Caco-2 (cell line): ENCODE measurements around the gene GSE1. TPM values are rescaled to one million over a fixed set of nuclear protein-coding genes. Genes with fewer than 3 reads are reported as not detected.

ENCODE experiments used
- Bru-seq: library from RNA; stranded (reverse); fragments of 400-500 nt; gene quantifications from one replicate; lab custom pipeline; 2021; lab: Mats Ljungman, UMichigan
- BruChase-seq, 2 experiments: library from RNA; stranded (reverse); fragments of 400-500 nt; gene quantifications; one replicate each; lab custom pipeline; 2021; lab: Mats Ljungman, UMichigan
- BruUV-seq: library from RNA; stranded (reverse); fragments of 400-500 nt; replicated peaks from 2 replicates; lab custom pipeline; 2021; lab: Mats Ljungman, UMichigan
- CTCF ChIA-PET: fragments of 300-600 bp; sonication (Branson Sonifier 250); formaldehyde crosslinking; loops from one replicate; lab custom pipeline; 2022; ENCODE audit warnings: antibody characterized with exemption; lab: Charles Lee
- POLR2A ChIA-PET: fragments of 300-600 bp; sonication (Branson Sonifier 250); formaldehyde crosslinking; loops from one replicate; lab custom pipeline; 2022; ENCODE audit warnings: antibody characterized with exemption; lab: Charles Lee
- DNase-seq, 2 experiments: peaks; one replicate each; pipeline versions ENCODE4 v3.0.0 to v3.0.0-alpha.2; 2020 to 2022
- H3K27me3 ChIP-seq: replicated peaks from 2 replicates; pipeline ENCODE4 v1.6.0; 2011; ENCODE audit warnings: low read length; ENCODE audit not compliant: control insufficient read depth, insufficient read depth
- H3K36me3 ChIP-seq: 2 replicates; pipeline ENCODE4 v1.5.1; 2011; ENCODE audit warnings: low read length; ENCODE audit not compliant: control insufficient read depth, insufficient read depth
- H3K4me1 ChIP-seq: fragments of 250-450 bp; sonication (Bioruptor Pico); 2 replicates; pipeline ENCODE4 v1.5.1; 2020; ENCODE audit warnings: mild to moderate bottlenecking
- H3K4me3 ChIP-seq: 2 replicates; pipeline ENCODE4 v1.5.1; 2011; ENCODE audit warnings: low read depth, mild to moderate bottlenecking, control low read depth, low read length
- H3K9me3 ChIP-seq: fragments of 250-450 bp; sonication (Bioruptor Pico); 2 replicates; pipeline ENCODE4 v1.5.1; 2020; ENCODE audit warnings: mild to moderate bottlenecking, moderate library complexity
- H3K27ac Mint-ChIP-seq: one replicate; pipeline ENCODE4 v1.8.0; 2022; ENCODE audit warnings: mixed read lengths; ENCODE audit not compliant: unreplicated experiment
- H3K27me3 Mint-ChIP-seq: one replicate; pipeline ENCODE4 v1.8.0; 2022; ENCODE audit warnings: mixed read lengths; ENCODE audit not compliant: insufficient read depth, unreplicated experiment
- H3K36me3 Mint-ChIP-seq: one replicate; pipeline ENCODE4 v1.8.0; 2022; ENCODE audit warnings: mild to moderate bottlenecking, mixed read lengths; ENCODE audit not compliant: insufficient read depth, unreplicated experiment
- H3K4me1 Mint-ChIP-seq: one replicate; pipeline ENCODE4 v1.8.0; 2022; ENCODE audit warnings: low read depth, mixed read lengths; ENCODE audit not compliant: unreplicated experiment
- H3K4me3 Mint-ChIP-seq: one replicate; pipeline ENCODE4 v1.8.0; 2022; ENCODE audit warnings: mild to moderate bottlenecking, moderate library complexity, mixed read lengths; ENCODE audit not compliant: unreplicated experiment
- H3K9me3 Mint-ChIP-seq: one replicate; pipeline ENCODE4 v1.8.0; 2022; ENCODE audit warnings: mixed read lengths; ENCODE audit not compliant: unreplicated experiment
- CTCF ChIP-seq, 2 experiments: fragments of 200-600 bp in 1 of 2; IDR thresholded peaks; 1 replicate in 1 of 2; 2 replicates in 1 of 2; pipeline versions ENCODE4 v1.5.1 to v1.8.0; 2011 to 2022; ENCODE audit warnings: antibody characterized with exemption in 1 of 2, control low read depth in 1 of 2, inconsistent platforms in 1 of 2, low read depth in 1 of 2, low read length in 1 of 2, mild to moderate bottlenecking in 1 of 2, moderate library complexity in 1 of 2; ENCODE audit not compliant: insufficient read depth in 1 of 2, severe bottlenecking in 1 of 2, unreplicated experiment in 1 of 2
- intact Hi-C: fragments of 100-400 bp; cut with micrococcal nuclease; formaldehyde crosslinking; loops from one replicate; pipeline ENCODE4 v1.10.0; 2022; ENCODE audit not compliant: unreplicated experiment
- long read RNA-seq: library from polyadenylated mRNA; stranded (forward); transcript quantifications from one replicate; pipeline ENCODE4 v2.0.0, GENCODE V29; 2022
- total RNA-seq: library from RNA; stranded (reverse); gene quantifications from 2 replicates; pipeline ENCODE4 v1.2.3, GENCODE V29; 2022

GSE1 gene
- 140 and 142 TPM in 2 replicates for total RNA-seq
- percentile 83 among the genes with signal in this experiment for Bru-seq, nascent RNA
- percentile 89 among the genes with signal in this experiment for BruChase-seq, experiment 1, labeled RNA remaining after a 2-hour chase
- BruChase-seq, experiment 2, labeled RNA remaining after a 6-hour chase, result percentile 87 among the genes with signal in this experiment
- long read RNA-seq, full-length matches to known transcripts, result 14 of 66 reads
- long read RNA-seq, partial matches to known transcripts, result 26 of 66 reads
- long read RNA-seq, other reads (novel, unspliced or antisense), result 26 of 66 reads

DNA sequence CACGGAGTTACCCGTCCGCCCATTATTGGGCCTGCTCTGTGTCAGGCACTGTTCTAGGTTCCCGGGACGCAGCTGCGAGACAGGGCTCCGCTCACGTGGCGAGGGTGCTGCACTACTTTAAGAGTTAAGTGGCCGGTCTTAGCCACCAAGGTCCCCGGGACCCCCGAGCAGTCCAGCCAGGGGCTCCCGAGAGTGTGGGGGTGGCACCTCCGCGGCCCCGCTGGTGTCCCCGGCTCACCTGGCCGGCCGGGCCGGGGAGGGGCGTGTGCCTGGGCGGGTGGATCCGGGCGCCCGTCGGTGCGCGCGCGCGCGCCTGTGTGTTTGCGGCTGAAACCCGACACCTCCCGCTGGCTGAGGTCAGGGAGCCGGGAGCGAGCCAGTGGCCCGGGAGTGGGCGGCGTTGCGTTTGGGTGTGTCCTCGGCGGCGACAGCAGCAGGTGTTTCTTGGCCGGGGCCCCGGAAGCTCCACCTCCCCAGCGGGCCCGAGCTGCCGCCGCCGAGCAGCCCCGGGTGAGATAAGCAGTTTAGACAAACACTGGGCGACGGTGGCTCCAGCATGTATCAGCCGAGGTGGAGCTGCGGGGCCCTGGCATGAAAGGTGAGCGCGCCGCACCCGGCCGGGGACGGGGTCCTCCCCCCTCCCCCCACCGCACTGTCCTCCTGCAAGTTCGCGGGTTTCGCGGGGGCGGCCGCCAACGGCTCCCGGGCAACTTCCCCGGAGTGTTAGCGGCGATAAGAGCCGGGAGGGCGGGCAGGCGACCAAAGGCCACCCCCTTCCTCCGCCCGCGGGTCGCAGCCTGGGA, at the start of gene GSE1:
Gene GSE1, plus strand, starts transcription at position 522 of the 803 bp plus-strand sequence. Its CDS starts 70 bp downstream, at position 592.
- Histone ChIP-seq H3K27me3 (no peaks in the 10 kb centered on the region), H3K4me1 (peaks cover 39% of the 10 kb centered on the region), H3K9me3 (no peaks in the 10 kb centered on the region), H3K36me3 (peaks cover 4% of the 10 kb centered on the region; the same call in 1 of the 2 replicates), H3K4me3 (peak within 1 kb of the TSS; percentile 95)
- Mint-ChIP-seq H3K9me3 (no peaks in the 10 kb centered on the region), H3K36me3 (peaks cover 54% of the 10 kb centered on the region), H3K4me1 (peaks cover 31% of the 10 kb centered on the region), H3K27me3 (no peaks in the 10 kb centered on the region), H3K4me3 (peak within 1 kb of the TSS; percentile 81), H3K27ac (peak within 1 kb of the TSS; percentile 91)
- DNase-seq, result peak; percentile 100
- ChIA-PET POLR2A (interaction anchor here (0.6 to 2.1 kb wide), 14 partner anchors 9 to 190 kb away, joined by 3 to 20 read pairs (median 7); no protein-coding TSS in a partner anchor), CTCF (interaction anchor here (0.6 to 1.7 kb wide), 13 partner anchors 9 to 408 kb away, joined by 3 to 12 read pairs (median 4); no protein-coding TSS in a partner anchor)
- intact Hi-C loops, result loop anchor here (5.0 kb wide), 3 partner anchors 176 to 336 kb away; no protein-coding TSS in a partner anchor
- BruUV-seq, result no TSS peak
- no peak for TF ChIP-seq CTCF (IDR thresholded peaks at IDR 0.05; ENCODE audit: insufficient read depth in 1 of 2, low read depth in 1 of 2, low read length in 1 of 2, severe bottlenecking in 1 of 2, unreplicated experiment in 1 of 2)

DNA sequence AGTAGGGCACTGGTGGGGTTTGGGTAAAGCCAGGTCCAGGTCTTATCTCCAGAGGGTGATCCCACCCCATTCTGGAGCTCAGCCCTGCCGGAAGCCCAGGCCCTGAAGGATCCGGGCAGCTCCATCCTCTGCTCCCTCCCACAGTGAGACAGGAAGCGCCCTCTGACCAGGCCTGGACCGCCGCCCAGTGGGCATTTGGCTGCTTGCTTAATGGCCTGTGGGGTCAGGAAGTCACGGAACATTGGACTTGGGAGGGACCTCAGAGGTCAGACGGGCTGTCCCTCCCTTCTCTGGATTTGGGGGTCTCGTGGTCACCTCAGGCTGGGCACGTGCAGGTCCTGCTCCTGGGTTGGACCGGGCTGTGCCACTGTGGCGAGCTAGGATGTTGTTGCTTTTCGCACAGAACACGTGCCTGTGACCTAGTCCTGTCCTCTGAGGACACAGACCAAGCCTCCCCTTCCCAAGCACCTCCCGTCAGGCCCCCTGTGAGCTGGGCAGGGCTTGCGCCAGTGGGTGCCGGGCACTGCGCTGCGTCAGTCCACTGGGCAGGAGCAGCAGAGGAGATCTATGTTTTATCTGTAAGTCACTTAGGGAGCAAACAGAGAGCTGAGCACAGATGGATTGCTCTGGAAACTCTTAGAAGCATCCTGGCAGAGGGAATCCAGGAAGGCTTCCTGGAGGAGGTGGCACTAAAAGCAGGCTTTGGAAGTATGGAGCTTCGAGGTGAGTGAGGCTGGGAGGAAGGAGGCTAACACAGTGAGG, 49.4 kb upstream of the GSE1 start:
- POLR2A ChIA-PET, result no interaction called here
- H3K9me3 ChIP-seq, result no peaks in the 10 kb centered on the region
- Mint-ChIP-seq H3K27me3 (no peaks in the 10 kb centered on the region), H3K9me3 (no peaks in the 10 kb centered on the region), H3K27ac (peak overlapping the region; percentile 27), H3K4me3 (no peak overlapping the region), H3K36me3 (peaks cover 9% of the 10 kb centered on the region), H3K4me1 (peaks cover 20% of the 10 kb centered on the region)
- no peaks in the 10 kb centered on the region for H3K36me3 ChIP-seq
- TF ChIP-seq CTCF (IDR thresholded peaks at IDR 0.05; ENCODE audit: insufficient read depth in 1 of 2, low read depth in 1 of 2, low read length in 1 of 2, severe bottlenecking in 1 of 2, unreplicated experiment in 1 of 2), result no peak
- H3K4me3 ChIP-seq, result no peak overlapping the region
- CTCF ChIA-PET, result interaction anchor here (0.6 to 1.5 kb wide), 4 partner anchors 47 to 173 kb away, joined by 3 to 4 read pairs (median 4); no protein-coding TSS in a partner anchor
- peaks cover 25% of the 10 kb centered on the region for H3K4me1 ChIP-seq
- no TSS peak for BruUV-seq
- peak in 1 of 2 experiments; percentile 43 for DNase-seq
- intact Hi-C loops, result no loop called here
- H3K27me3 ChIP-seq, result no peaks in the 10 kb centered on the region
